Suppressor macrophage treated with lipopolysaccharide for 4 hours (primary cell): ENCODE data around the gene SLC9A9.
A peak's percentile ranks its signal among the peaks of the same experiment; 100 is the strongest.

Experiments
- DNase-seq: peaks from one replicate; pipeline ENCODE4 v3.0.0-alpha.2; 2020

The SLC9A9 gene

GRCh38 chr3:143266927-143267326 is 581.3 kb downstream of the SLC9A9 start:
- no peak for DNase-seq

GRCh38 chr3:143266511-143266910 is 581.8 kb downstream of the SLC9A9 start:
- no peak for DNase-seq

DNA sequence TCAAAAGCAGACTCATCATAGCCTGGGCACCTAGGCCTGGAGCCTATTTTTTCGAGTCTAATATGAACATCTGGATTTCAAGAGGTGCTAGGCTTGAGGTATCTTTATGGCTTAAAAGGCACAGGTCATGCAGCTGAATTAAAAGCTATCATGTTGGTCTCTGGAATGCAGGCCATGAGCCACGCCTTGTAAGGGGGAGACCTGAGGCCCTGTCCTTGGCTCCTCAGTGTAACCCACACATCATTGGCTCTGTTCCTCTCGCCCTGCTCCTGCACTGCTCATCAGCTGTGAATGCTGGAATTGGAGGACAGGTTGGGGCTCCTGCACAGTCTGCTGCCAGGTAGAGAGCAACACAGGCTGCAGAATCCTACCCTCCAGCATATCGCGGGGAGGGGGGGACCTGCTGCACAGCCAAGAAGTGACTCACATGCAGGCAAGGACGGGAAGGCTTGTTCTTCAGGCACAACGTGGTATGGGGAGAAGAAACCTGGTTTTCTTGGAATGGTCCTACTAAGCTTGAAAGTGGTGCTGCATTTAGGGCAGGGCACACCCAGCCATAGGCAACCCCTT is 582.7 kb downstream of the SLC9A9 start:
- DNase-seq: no peak

DNA sequence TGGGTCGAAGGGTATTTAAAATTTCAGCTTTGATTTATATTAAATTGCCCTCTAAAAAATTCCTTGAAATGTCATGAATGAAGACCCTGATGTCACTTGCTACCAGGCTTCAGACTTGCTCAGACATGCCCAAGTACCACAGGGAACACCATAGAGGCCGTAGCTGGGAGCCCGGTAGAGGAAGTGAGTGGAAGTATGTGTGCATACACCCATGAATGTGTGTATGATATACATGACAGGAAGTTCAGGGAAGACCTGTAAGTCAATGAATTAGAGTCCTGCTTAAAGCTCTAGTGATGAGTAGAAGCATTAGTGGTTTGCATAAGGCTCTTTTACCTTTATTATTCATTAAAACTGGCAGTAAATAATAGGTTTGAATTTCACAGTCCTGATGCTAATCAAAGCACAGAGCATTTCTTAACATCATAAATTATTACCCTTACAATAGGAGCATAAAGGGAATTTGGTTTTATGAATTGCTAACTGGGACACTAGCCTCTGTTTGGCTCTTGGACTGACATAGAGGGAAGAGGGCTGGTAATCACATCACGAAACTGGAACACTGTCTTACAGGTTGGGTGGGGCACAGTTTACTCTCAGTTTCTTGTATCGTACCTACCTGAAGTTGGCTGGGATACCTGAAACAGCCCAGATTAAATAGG is 584.3 kb downstream of the SLC9A9 start:
- DNase-seq: no peak

- no peak for DNase-seq
Observed at GRCh38 chr3:143261848-143262247, 586.4 kb downstream of the SLC9A9 start.

DNA sequence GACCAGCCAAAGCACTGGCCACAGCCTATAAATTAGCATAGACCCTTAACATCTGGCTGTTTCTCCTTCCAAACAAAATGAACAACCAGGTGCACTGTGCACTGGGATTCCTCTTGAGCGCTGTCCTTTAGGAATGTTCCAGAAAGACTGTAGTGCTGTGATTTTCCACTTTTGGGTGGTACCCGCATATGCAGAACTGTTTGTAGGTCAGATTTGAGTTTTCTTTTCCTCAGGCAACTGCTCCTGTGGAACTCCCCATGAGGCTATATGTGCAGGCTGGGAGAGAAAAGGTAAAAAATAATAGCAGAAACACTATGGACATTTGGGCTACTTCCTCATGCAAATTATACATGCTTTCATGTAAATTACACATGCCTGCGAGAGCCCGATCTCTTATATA is 589.6 kb downstream of the SLC9A9 start:
- DNase-seq: no peak

DNA sequence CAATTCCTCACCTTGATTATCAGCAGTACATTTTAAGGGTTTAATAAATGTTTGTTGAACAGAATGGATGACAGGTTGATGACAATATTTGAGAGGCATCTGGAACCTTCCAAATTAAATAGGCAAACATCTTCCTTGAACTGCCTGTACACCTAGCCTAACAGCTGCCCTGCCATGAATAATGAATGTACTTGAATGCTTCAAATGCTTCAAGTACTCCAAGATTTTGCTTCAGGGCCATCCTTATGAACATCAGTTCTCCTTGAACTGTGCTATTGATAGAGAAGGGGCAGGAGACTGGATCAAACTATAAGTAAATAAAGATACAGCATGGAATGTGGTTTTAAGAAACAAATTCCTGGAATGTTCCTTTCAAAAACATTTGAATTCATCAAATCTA is 591.9 kb downstream of the SLC9A9 start:
- DNase-seq: no peak

DNA sequence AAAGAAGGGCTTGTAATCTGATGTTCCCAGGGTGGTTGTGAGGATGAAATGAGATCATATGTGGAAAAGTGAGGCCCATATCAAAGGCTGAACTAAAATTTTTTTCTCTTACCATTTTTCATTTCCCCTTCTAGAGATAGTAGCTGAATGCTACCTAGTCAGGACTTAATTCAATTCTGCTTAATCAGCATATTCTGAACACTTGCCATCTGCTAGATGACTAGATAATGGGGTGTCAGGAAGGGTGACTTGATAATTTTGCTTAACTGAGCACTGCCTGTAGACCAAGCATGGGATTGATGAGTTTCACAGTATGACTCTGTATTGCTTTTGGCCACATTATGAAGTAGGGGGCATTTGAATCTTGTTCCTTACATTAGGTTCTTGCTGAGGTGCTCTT is 592.5 kb downstream of the SLC9A9 start:
- no peak for DNase-seq

GRCh38 chr3:143252931-143253330 is 595.3 kb downstream of the SLC9A9 start:
- DNase-seq: no peak

DNA sequence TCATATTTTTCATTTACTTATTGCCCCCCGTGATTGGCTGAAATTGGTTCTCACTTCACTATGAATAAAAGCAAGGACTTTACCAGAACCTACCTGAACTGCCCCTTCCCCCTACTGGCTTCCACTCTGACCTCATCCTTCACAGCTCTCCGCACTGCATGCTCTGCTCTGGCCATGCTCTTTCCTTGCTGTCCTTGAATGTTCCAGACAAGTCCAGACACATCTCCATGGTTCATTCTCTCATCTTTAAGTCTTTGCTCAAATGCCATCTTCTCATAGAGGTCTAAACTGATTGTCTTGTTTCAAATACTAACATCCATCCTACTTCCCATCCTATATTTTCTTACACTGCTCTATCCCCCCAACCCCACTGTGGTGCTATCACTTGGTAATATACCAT is 599.3 kb downstream of the SLC9A9 start:
- DNase-seq: no peak

- no peak for DNase-seq
Observed at GRCh38 chr3:143247073-143247472, 601.2 kb downstream of the SLC9A9 start.

DNA sequence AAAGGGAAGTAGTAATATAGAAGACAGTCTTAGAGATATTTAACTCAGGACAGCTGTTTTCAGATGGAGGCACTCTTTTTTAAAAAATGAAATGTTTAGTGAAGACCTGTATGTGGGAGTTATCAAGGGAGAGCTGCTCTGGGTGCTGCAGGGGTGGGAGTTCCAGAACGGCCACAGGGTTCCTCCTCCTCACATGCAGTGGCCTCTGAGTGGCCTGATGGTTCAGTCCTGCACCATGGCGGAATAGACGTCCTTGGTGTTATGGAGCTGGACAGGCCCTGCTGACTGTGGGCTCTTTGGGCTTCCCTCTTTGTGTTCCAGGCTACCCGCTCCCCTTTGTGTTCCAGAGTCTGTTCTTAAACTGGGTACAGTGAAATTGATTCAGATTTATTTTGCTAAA is 602.6 kb downstream of the SLC9A9 start:
- no peak for DNase-seq

DNA sequence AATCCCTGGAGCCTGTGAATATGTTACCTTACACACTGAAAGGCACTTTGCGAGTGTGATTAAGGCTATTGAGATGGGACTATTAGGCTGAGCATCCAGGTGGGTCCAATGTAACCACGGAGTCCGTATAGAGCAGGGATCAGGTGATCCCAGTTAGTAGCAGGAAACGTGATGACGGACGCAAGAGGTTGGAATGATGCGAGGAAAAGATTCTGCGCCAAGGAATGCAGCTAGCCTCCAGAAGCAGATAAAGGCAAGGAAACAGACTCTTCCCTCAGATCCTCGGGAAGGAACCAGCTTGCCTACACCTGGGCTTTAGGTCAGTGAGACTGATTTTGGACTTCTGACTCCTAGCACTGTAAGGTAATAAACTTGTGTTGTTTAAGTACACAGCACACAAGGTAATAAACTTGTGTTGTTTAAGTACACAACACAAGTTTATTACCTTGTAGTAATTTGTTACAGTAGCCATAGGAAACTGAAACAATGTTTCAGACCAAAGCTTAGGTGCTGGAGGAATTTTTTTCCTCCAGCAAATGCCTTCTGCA is 603.7 kb downstream of the SLC9A9 start:
- DNase-seq: no peak

- no peak for DNase-seq
Observed at GRCh38 chr3:143243686-143244085, 604.6 kb downstream of the SLC9A9 start.

DNA sequence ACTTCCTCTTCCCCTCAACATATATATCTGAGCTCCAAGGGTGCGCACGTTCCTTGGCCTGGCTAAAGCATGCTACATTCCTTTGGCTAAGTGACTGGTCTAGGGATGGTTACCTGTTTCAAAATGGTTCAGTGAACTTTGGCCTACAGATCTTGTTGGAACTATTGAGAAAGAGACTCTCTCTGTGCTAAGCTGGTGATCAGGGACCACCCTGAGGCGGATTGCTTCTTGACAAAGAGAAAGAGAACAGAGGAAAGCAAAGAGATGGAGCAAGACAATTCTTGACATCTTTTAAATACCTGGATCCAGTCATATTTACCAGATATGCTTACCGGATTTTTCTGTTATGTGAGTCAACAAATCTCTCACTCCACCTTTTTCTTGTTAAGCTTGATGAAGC is 605.6 kb downstream of the SLC9A9 start:
- no peak for DNase-seq

DNA sequence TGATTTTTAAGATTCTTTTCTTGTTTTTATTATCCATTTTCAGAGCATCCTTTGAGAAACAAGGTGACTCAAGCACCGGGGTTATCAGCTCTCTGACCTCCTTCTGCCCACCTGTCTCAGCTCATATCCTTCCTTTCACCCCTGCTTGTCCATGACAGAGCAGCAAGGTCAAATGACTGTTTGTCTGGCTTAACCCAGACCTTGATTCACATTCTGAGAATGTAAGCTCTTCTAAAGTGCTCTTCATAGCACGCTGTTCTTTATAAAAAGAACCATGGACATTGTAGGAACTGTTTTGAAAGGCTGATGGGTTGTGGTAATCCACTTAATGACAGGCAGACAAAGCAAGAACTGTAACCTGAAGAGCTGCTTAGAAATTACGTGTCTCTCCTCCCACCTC is 606.2 kb downstream of the SLC9A9 start:
- no peak for DNase-seq

DNA sequence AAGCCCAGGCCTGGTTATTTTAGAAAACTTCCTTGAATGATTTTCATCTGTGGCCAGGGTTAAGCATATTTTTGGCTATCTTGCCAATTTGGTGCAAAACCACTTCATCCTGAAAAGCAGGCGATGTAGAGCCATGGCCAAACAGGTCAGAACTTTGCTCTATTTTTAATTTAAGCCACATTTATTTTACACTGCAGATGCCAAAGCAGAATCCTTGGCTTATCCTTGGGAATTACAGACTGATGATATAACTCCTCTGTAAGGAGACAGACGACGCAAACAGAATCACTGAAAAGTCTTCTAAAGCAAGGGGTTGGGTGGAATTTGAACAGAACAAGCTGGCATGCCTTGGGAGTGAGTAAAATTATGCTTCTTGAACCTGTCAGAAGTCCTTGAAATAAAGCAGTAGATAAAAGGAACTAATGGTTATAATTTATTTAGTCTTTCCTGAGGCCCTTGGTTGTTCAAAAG is 606.8 kb downstream of the SLC9A9 start:
- no peak for DNase-seq

DNA sequence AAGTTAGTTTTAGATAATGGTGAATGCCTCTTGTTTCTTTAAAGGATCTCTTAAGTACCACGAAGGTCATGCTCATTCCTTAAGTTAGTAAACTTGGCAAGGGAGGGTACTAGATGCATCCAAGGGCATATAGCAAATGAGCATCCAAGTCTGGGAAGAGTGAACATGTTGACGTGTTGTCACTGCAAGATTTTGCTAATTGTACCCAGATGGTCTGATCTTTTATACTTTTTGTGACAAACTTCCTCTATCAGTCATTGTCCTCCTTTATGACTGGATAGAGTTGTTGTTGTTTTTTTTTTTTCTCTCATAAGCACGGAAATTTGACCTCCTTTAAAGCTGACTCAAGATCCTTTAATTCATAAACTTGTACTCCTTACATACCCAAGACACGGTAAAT is 607.4 kb downstream of the SLC9A9 start:
- DNase-seq: no peak

DNA sequence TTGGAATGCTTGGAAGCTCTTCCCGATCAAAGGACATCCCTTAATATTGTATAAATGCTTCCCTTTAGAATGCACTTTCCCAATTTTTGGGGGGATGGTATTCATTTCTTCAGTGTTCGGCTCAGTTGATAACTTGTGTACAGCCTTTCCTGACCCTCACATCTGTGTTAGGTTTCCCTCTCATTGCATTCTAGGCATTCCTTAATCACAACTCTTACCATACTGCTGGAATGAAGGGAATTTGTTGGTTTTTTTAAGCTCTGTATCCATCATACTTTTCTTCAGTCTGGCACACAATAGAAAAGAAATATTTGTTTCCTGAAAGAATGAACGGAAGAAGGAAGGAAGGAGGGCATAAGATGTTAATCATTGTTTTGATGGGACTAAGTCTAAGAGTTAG is 609.2 kb downstream of the SLC9A9 start:
- no peak for DNase-seq

DNA sequence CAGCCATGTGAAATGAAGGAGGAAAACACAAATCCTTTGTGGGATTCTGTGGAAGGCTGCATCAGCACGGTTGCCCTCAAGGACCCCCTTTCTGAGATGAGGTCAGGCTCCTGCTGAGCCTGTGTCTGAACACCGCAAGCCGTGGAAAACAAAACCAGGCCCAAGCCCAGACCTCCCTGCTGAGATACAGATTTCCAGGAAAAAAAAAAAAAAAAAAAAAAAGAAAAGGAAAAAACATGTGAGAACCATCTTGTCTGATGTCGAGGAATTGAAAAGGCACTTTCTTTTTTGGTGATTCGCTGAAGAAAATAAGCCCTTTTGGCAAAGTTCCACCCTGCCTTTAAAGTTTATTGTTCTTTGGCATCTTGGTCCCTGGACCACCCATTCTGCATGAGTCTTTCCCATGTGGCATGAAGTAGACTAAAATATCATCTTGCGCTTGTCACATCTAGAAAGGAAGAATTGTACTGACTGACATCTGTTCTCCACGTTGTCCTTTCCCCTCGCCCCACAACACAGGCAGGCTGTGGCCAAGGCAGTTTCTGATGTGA is 611.1 kb downstream of the SLC9A9 start:
- DNase-seq: no peak

DNA sequence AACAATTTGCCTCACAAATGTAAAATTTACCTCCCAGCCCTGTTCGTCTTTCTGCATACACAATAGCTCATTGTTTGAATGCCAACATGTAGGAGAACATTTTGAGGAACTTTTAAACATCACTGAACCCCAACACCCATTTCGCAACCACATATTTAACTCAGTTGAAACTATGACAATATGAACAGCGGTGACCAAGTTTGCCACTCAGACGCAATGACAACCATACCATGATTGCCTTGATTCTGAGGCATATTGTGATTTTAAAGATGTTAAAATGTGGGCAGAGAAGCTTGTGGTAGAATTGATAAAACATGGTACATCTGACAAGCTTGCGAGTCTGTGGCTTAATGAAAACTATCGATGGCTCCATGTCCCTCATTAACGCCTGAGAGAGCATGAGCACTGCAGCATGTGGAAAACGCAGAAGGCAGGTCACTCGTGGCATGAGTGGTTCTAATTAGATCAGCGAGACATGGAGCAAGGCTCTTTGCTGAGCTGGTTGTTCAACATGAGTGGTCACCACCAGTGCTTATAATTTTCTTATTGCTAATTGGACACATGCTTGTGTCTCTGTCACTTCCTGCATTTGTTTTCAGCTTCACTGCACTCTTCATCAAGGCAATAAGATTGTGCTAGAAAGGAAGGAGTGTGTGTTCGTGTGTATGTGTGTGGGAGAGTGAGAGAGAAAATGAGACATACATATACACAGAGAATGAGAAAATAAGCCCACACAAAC is 611.9 kb downstream of the SLC9A9 start:
- peak; percentile 23 for DNase-seq

DNA sequence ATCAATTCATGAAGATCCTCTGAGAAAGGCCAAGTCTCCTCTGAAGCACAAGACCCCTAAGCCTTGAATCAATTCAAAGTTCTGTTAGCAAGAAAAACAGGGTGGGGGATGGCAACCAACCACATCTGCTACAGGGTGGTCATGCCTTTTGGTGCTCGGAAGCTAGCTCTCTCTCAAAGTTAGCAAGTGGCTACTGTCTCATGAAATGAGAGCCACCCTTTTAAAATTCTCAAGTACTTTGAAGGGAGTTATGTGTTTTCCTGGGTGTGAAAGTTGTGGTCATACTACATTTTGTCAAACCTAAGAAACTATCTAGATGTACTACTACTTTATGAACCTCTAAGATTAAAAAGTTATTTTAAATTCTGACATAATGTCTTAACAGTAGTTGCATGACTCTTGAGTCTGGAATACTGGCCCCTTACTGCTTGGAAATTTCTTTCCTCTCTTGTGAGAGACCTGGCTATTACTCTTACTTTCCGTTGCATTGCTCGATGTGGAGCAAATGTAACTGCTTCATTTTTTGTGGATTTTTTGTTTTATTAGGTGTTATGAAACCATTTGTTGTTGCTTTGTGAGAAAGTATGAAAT is 612.6 kb downstream of the SLC9A9 start:
- no peak for DNase-seq

- no peak for DNase-seq
Observed at GRCh38 chr3:143234526-143234925, 613.7 kb downstream of the SLC9A9 start.
